ENCODE measurements around the gene ANKS1B.

ANKS1B gene

GRCh38 chr12:98895086-98895651 is 1089.6 kb downstream of the ANKS1B start (continued):
- no peak for TF ChIP-seq SETDB1 (IDR thresholded peaks at IDR 0.05; ENCODE audit: insufficient read length, low read length)
- peak; percentile 56; the same call in 1 of the 2 replicates for TF ChIP-seq ZNF600 (tag by site-specific recombination; IDR thresholded peaks at IDR 0.05)
- no peak for TF ChIP-seq ZBTB49 (tag by site-specific recombination; IDR thresholded peaks at IDR 0.05; ENCODE audit: low read depth)
- no peak for TF ChIP-seq HOXD13 (CRISPR knock-in tag; IDR thresholded peaks at IDR 0.05; ENCODE audit: borderline replicate concordance)
- TF ChIP-seq OVOL3 (tag by site-specific recombination; IDR thresholded peaks at IDR 0.05) = no peak
- no peak for TF ChIP-seq ZNF214 (tag by site-specific recombination; IDR thresholded peaks at IDR 0.05; ENCODE audit: borderline replicate concordance)
- TF ChIP-seq ZNF548 (tag by site-specific recombination; IDR thresholded peaks at IDR 0.05) = no peak
- peak; percentile 67 for TF ChIP-seq ZNF335 (tag by site-specific recombination; conservative IDR thresholded peaks at IDR 0.05)
- no peak for TF ChIP-seq ZNF18 (tag by site-specific recombination; IDR thresholded peaks at IDR 0.05)
- no peak for TF ChIP-seq PRDM10 (tag by site-specific recombination; IDR thresholded peaks at IDR 0.05)
- no peak for TF ChIP-seq ATF2 (tag by site-specific recombination; IDR thresholded peaks at IDR 0.05; ENCODE audit: low read depth)
- TF ChIP-seq ZNF341 (tag by site-specific recombination; IDR thresholded peaks at IDR 0.05; ENCODE audit: low read depth) = peak; percentile 76
- no peak for TF ChIP-seq ZNF280D (tag by site-specific recombination; IDR thresholded peaks at IDR 0.05)
- peak; percentile 73 for TF ChIP-seq ZBTB17 (tag by site-specific recombination; IDR thresholded peaks at IDR 0.05)
- no peak for TF ChIP-seq KLF1 (tag by site-specific recombination; IDR thresholded peaks at IDR 0.05)
- no peak for TF ChIP-seq ZBTB1 (tag by site-specific recombination; IDR thresholded peaks at IDR 0.05)
- no peak for TF ChIP-seq PRDM2 (tag by site-specific recombination; IDR thresholded peaks at IDR 0.05; ENCODE audit: borderline replicate concordance)
- TF ChIP-seq MYNN (tag by site-specific recombination; IDR thresholded peaks at IDR 0.05; ENCODE audit: borderline replicate concordance) = no peak

All from HEK293 (cell line).